HepG2 (cell line): ENCODE measurements around the gene VTN. TPM values are rescaled to one million over a fixed set of nuclear protein-coding genes. Genes with fewer than 3 reads are reported as not detected.

Source experiments
- GPBP1L1 ChIP-seq: sonication (generic); formaldehyde crosslinking; IDR thresholded peaks from 2 replicates; pipeline ENCODE4 v1.5.0; 2020; ENCODE audit warnings: mild to moderate bottlenecking, missing genetic modification reagents
- KLF16 ChIP-seq, 2 experiments: sonication (generic) in 1 of 2; formaldehyde crosslinking in 1 of 2; IDR thresholded peaks; 2 replicates each; pipeline versions ENCODE4 v1.6.1 to v1.8.0; 2016 to 2023; ENCODE audit warnings: missing genetic modification reagents in 2 of 2, missing compliant biosample characterization in 1 of 2
- NFYC ChIP-seq: IDR thresholded peaks from 2 replicates; pipeline ENCODE4 v1.6.1; 2016; ENCODE audit warnings: missing genetic modification reagents, missing compliant biosample characterization
- RBM22 ChIP-seq: fragments of 200-400 bp; formaldehyde crosslinking; optimal IDR thresholded peaks from 2 replicates; pipeline ENCODE3; 2017; ENCODE audit warnings: mild to moderate bottlenecking, low read length, moderate library complexity
- SKI ChIP-seq: fragments of 450-650 bp; IDR thresholded peaks from one replicate; pipeline ENCODE4 v1.6.1; 2018; ENCODE audit warnings: mild to moderate bottlenecking; ENCODE audit not compliant: partially characterized antibody
- TRIM22 ChIP-seq: fragments of 450-650 bp; IDR thresholded peaks from 2 replicates; pipeline ENCODE4 v1.6.1; 2017
- U2AF1 ChIP-seq: fragments of 200-400 bp; formaldehyde crosslinking; optimal IDR thresholded peaks from 2 replicates; pipeline ENCODE3; 2017; ENCODE audit warnings: mild to moderate bottlenecking, low read depth, low read length
- WIZ ChIP-seq: sonication (generic); formaldehyde crosslinking; IDR thresholded peaks from 2 replicates; pipeline ENCODE4 v1.5.1; 2020; ENCODE audit warnings: mild to moderate bottlenecking, missing genetic modification reagents
- XBP1 ChIP-seq: sonication (generic); formaldehyde crosslinking; IDR thresholded peaks from 2 replicates; pipeline ENCODE4 v1.5.0; 2020; ENCODE audit warnings: missing genetic modification reagents
- ZFP82 ChIP-seq: sonication (generic); formaldehyde crosslinking; IDR thresholded peaks from 2 replicates; pipeline ENCODE4 v1.5.1; 2020; ENCODE audit warnings: mild to moderate bottlenecking, missing genetic modification reagents, borderline replicate concordance
- ZNF10 ChIP-seq: sonication (generic); formaldehyde crosslinking; IDR thresholded peaks from 2 replicates; pipeline ENCODE4 v1.4.0; 2020; ENCODE audit warnings: mild to moderate bottlenecking, low read depth, missing genetic modification reagents, borderline replicate concordance
- ZNF17 ChIP-seq: sonication (generic); formaldehyde crosslinking; IDR thresholded peaks from 2 replicates; pipeline ENCODE4 v1.5.0; 2020; ENCODE audit warnings: mild to moderate bottlenecking, missing genetic modification reagents
- ZNF225 ChIP-seq: sonication (generic); formaldehyde crosslinking; IDR thresholded peaks from 2 replicates; pipeline ENCODE4 v1.4.0; 2020; ENCODE audit warnings: mild to moderate bottlenecking, missing genetic modification reagents
- ZNF256 ChIP-seq: sonication (generic); formaldehyde crosslinking; conservative IDR thresholded peaks from 2 replicates; pipeline ENCODE4 v1.4.0; 2020; ENCODE audit warnings: missing genetic modification reagents
- ZNF589 ChIP-seq: sonication (generic); formaldehyde crosslinking; conservative IDR thresholded peaks from 2 replicates; pipeline ENCODE4 v1.8.0; 2022; ENCODE audit warnings: mild to moderate bottlenecking, moderate library complexity, missing genetic modification reagents
- ZNF674 ChIP-seq: sonication (generic); formaldehyde crosslinking; IDR thresholded peaks from 2 replicates; pipeline ENCODE4 v1.5.0; 2020; ENCODE audit warnings: low read depth, mild to moderate bottlenecking, missing genetic modification reagents
- ZNF691 ChIP-seq: sonication (generic); formaldehyde crosslinking; IDR thresholded peaks from 2 replicates; pipeline ENCODE4 v1.4.0; 2020; ENCODE audit warnings: missing genetic modification reagents, low read depth, mild to moderate bottlenecking, borderline replicate concordance
- ZNF75D ChIP-seq: sonication (generic); formaldehyde crosslinking; IDR thresholded peaks from 2 replicates; pipeline ENCODE4 v1.8.1; 2023; ENCODE audit warnings: missing genetic modification reagents, mild to moderate bottlenecking, borderline replicate concordance
- ZNF781 ChIP-seq: sonication (generic); formaldehyde crosslinking; IDR thresholded peaks from 2 replicates; pipeline ENCODE4 v1.5.1; 2020; ENCODE audit warnings: borderline replicate concordance, mild to moderate bottlenecking, missing genetic modification reagents; ENCODE audit errors: not compliant biosample characterization
- polyA plus RNA-seq, 8 experiments: library from polyadenylated mRNA; depleted of rRNA in 3 of 8; stranded (reverse) in 7 of 8; unstranded in 1 of 8; fragments of >200 nt; fragmentation: Illumina TruSeq in 4 of 8; extraction: Trizol in 4 of 8; gene quantifications; 2 replicates each; pipeline versions ENCODE4 v1.2.1 to v1.2.3, GENCODE V29; 2011 to 2016; ENCODE audit warnings: low read depth in 4 of 8, missing spikeins in 1 of 8, mixed read lengths in 1 of 8; ENCODE audit not compliant: insufficient read depth in 1 of 8
- total RNA-seq, 5 experiments: library from RNA; depleted of rRNA; stranded (reverse); fragments of >200 nt; fragmentation: Illumina TruSeq; extraction: Trizol; gene quantifications; 2 replicates each; pipeline ENCODE4 v1.2.3, GENCODE V29; 2016; ENCODE audit warnings: low read depth in 1 of 5
- TF ChIP-seq, protein P1 (sequence below): IDR thresholded peaks from 2 replicates; pipeline ENCODE4 v1.6.1; 2016; ENCODE audit warnings: missing biosample characterization, missing genetic modification reagents, low read depth
- TF ChIP-seq, protein P2 (sequence below): IDR thresholded peaks from 2 replicates; pipeline ENCODE4 v1.6.1; 2018; ENCODE audit warnings: missing genetic modification reagents, mild to moderate bottlenecking, missing compliant biosample characterization
- TF ChIP-seq, protein P3 (sequence below): sonication (generic); formaldehyde crosslinking; IDR thresholded peaks from 2 replicates; pipeline ENCODE4 v1.4.0; 2020; ENCODE audit warnings: missing genetic modification reagents

VTN gene
- total and polyA plus RNA-seq, 2 of the 13 experiments (the other 11 are each of a cell fraction or from before 2014, with no cell fraction given), result 108 to 131 TPM

DNA sequence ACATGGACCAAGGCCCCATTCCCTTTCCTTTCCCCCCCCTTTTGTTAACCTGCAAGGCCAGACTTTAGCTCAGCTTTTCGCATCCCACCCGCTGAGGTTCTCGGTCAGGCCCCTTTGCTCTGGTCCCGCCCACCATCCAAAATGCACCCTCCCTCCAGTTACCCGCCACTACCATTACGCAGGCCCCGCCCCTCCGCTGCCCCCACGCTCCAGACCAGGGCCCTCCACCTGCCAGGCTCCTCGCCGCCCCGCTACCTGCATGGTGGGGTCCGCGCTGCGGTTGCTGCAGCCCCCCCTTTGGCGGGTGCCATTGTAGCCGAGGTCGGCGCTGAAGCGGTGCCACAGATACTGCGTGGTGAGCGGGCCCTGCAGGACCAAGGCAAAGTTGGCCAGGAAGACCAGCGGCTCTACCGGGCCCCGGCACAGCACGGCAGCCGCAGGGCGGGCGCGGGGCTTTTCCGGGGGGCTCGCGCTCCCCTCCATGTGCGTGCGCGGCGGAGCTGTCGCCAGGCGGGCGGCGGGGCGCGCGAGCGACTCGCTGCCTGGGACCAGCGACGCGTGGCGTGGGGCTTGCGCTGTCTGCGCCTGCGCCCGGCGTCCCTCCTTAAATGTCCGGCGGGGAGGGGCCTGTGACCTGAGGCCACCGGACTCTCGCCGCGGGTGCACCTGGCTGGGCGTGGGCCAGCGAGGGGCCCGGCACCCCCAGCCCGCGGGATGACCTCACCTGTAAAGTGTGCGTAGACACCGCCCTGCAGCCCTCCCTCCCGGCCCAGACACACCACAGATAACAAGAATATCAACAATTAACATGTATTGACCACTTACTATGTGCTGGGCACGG is 35.7 kb upstream of the VTN start, which contains the start of gene SLC46A1 (continued):
- TF ChIP-seq, protein P1, sequence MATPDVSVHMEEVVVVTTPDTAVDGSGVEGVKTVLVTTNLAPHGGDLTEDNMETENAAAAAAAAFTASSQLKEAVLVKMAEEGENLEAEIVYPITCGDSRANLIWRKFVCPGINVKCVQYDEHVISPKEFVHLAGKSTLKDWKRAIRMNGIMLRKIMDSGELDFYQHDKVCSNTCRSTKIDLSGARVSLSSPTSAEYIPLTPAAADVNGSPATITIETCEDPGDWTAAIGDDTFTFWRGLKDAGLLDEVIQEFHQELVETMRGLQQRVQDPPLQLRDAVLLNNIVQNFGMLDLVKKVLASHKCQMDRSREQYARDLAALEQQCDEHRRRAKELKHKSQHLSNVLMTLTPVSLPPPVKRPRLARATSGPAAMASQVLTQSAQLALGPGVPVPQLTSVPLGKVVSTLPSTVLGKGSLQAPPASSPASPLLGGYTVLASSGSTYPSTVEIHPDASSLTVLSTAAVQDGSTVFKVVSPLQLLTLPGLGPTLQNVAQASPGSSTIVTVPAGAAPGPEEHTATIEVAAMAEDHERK (CRISPR knock-in tag), result no peak
- TF ChIP-seq ZNF17 (CRISPR knock-in tag) (no peak), ZNF75D (CRISPR knock-in tag) (no peak), ZNF674 (CRISPR knock-in tag) (no peak), WIZ (CRISPR knock-in tag) (no peak; the same call in 1 of the 2 replicates), XBP1 (CRISPR knock-in tag) (no peak), U2AF1 (no peak), ZNF781 (CRISPR knock-in tag) (no peak), ZNF589 (no peak), NFYC (CRISPR knock-in tag) (no peak), TRIM22 (no peak), GPBP1L1 (CRISPR knock-in tag) (no peak), SKI (no peak), ZNF691 (CRISPR knock-in tag) (no peak; the same call in 1 of the 2 replicates), RBM22 (no peak), ZNF225 (CRISPR knock-in tag) (peak; percentile 83; the same call in 1 of the 2 replicates), ZFP82 (CRISPR knock-in tag) (no peak), ZNF10 (CRISPR knock-in tag) (no peak), ZNF256 (CRISPR knock-in tag) (no peak), KLF16 (CRISPR knock-in tag; IDR thresholded peaks at IDR 0.05) (no peak)
- TF ChIP-seq, protein P2, sequence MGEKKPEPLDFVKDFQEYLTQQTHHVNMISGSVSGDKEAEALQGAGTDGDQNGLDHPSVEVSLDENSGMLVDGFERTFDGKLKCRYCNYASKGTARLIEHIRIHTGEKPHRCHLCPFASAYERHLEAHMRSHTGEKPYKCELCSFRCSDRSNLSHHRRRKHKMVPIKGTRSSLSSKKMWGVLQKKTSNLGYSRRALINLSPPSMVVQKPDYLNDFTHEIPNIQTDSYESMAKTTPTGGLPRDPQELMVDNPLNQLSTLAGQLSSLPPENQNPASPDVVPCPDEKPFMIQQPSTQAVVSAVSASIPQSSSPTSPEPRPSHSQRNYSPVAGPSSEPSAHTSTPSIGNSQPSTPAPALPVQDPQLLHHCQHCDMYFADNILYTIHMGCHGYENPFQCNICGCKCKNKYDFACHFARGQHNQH (CRISPR knock-in tag), result peak; percentile 71
- TF ChIP-seq, protein P3, sequence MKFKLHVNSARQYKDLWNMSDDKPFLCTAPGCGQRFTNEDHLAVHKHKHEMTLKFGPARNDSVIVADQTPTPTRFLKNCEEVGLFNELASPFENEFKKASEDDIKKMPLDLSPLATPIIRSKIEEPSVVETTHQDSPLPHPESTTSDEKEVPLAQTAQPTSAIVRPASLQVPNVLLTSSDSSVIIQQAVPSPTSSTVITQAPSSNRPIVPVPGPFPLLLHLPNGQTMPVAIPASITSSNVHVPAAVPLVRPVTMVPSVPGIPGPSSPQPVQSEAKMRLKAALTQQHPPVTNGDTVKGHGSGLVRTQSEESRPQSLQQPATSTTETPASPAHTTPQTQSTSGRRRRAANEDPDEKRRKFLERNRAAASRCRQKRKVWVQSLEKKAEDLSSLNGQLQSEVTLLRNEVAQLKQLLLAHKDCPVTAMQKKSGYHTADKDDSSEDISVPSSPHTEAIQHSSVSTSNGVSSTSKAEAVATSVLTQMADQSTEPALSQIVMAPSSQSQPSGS (CRISPR knock-in tag), result peak; percentile 46; the same call in 1 of the 2 replicates
